ENCODE data around the gene SLC17A3. TPM values are rescaled to one million over a fixed set of nuclear protein-coding genes. Genes with fewer than 3 reads are reported as not detected.

The SLC17A3 gene
- total RNA-seq, 1 donor from 2014 or later, result not detected

GRCh38 chr6:25835442-25836283 lies 38.4 kb downstream of the SLC17A3 start:
- no peak for TF ChIP-seq CTCF (IDR thresholded peaks at IDR 0.05; ENCODE audit: insufficient read depth, low read length, poor library complexity, severe bottlenecking)
- H3K36me3 ChIP-seq (ENCODE audit: control insufficient read depth, insufficient read depth, low read length), result no peaks in the 10 kb centered on the region
- H3K27me3 ChIP-seq (ENCODE audit: control insufficient read depth, insufficient read depth, low read length), result no peaks in the 10 kb centered on the region
- no peak for DNase-seq (ENCODE audit: low read depth)
- H3K4me3 ChIP-seq (ENCODE audit: low read depth, low read length), result no peak overlapping the region

GRCh38 chr6:25834950-25835349 lies 39.1 kb downstream of the SLC17A3 start:
- DNase-seq (ENCODE audit: low read depth), result no peak
- Histone ChIP-seq H3K36me3 (ENCODE audit: control insufficient read depth, insufficient read depth, low read length) (no peaks in the 10 kb centered on the region), H3K27me3 (ENCODE audit: control insufficient read depth, insufficient read depth, low read length) (no peaks in the 10 kb centered on the region), H3K4me3 (ENCODE audit: low read depth, low read length) (no peak overlapping the region)
- TF ChIP-seq CTCF (IDR thresholded peaks at IDR 0.05; ENCODE audit: insufficient read depth, low read length, poor library complexity, severe bottlenecking), result no peak

GRCh38 chr6:25833136-25833535 lies 40.9 kb downstream of the SLC17A3 start:
- TF ChIP-seq CTCF (IDR thresholded peaks at IDR 0.05; ENCODE audit: insufficient read depth, low read length, poor library complexity, severe bottlenecking), result no peak
- no peaks in the 10 kb centered on the region for H3K27me3 ChIP-seq (ENCODE audit: control insufficient read depth, insufficient read depth, low read length)
- no peak overlapping the region for H3K4me3 ChIP-seq (ENCODE audit: low read depth, low read length)
- no peak for DNase-seq (ENCODE audit: low read depth)
- H3K36me3 ChIP-seq (ENCODE audit: control insufficient read depth, insufficient read depth, low read length), result no peaks in the 10 kb centered on the region

- no peak for DNase-seq (ENCODE audit: low read depth)
Observed at GRCh38 chr6:25832670-25833069, 41.4 kb downstream of the SLC17A3 start.

GRCh38 chr6:25832307-25832662 lies 41.8 kb downstream of the SLC17A3 start:
- Histone ChIP-seq H3K27me3 (ENCODE audit: control insufficient read depth, insufficient read depth, low read length) (no peaks in the 10 kb centered on the region), H3K36me3 (ENCODE audit: control insufficient read depth, insufficient read depth, low read length) (no peaks in the 10 kb centered on the region), H3K4me3 (ENCODE audit: low read depth, low read length) (no peak overlapping the region)
- no peak for TF ChIP-seq CTCF (IDR thresholded peaks at IDR 0.05; ENCODE audit: insufficient read depth, low read length, poor library complexity, severe bottlenecking)
- DNase-seq (ENCODE audit: low read depth), result no peak

More at GRCh38 chr6:25832670-25833069, 41.4 kb downstream of the SLC17A3 start:
- H3K4me3 ChIP-seq (ENCODE audit: low read depth, low read length), result no peak overlapping the region
- TF ChIP-seq CTCF (IDR thresholded peaks at IDR 0.05; ENCODE audit: insufficient read depth, low read length, poor library complexity, severe bottlenecking), result no peak
- H3K27me3 ChIP-seq (ENCODE audit: control insufficient read depth, insufficient read depth, low read length), result no peaks in the 10 kb centered on the region
- no peaks in the 10 kb centered on the region for H3K36me3 ChIP-seq (ENCODE audit: control insufficient read depth, insufficient read depth, low read length)

All from kidney epithelial cell (primary cell).